Adrenal gland (tissue), 5 donors: ENCODE data around the gene KCNG4.

Source experiments
- CTCF ChIP-seq, 6 experiments: fragments of 450-650 bp in 4 of 6; fragments of 200-600 bp in 2 of 6; sonication (generic) in 1 of 6; IDR thresholded peaks; 1 replicate in 5 of 6; 2 replicates in 1 of 6; pipeline versions ENCODE4 v1.5.1 to v1.8.0; 2016 to 2021; ENCODE audit warnings: antibody characterized with exemption in 6 of 6, mild to moderate bottlenecking in 2 of 6, moderate library complexity in 1 of 6
- POLR2A ChIP-seq, 2 donors: fragments of 450-650 bp; IDR thresholded peaks; one replicate each; pipeline ENCODE4 v1.6.1; 2017; ENCODE audit warnings: antibody characterized with exemption in 2 of 2, mild to moderate bottlenecking in 2 of 2, moderate library complexity in 1 of 2
- donor health status: DM: no; HTN: no; CAD: no.

GRCh38 chr16:84212154-84212553 is 27.7 kb downstream of the KCNG4 start:
- TF ChIP-seq CTCF (IDR thresholded peaks at IDR 0.05) (no peak), POLR2A (IDR thresholded peaks at IDR 0.05) (no peak)
